H9 (cell line): ENCODE results near the gene KCNG2. TPM values are rescaled to one million over a fixed set of nuclear protein-coding genes. Genes with fewer than 3 reads are reported as not detected.

ENCODE experiments used
- DNase-seq: peaks from one replicate; pipeline ENCODE4 v3.0.0-alpha.2; 2017
- H2AFZ ChIP-seq: one replicate; pipeline ENCODE4 v1.6.1; 2013; ENCODE audit warnings: mild to moderate bottlenecking, low read length, control low read depth, moderate library complexity
- H2AK5ac ChIP-seq: 2 replicates; pipeline ENCODE4 v1.6.1; 2013; ENCODE audit warnings: low read length, control low read depth, mixed read lengths; ENCODE audit not compliant: insufficient read length
- H2BK120ac ChIP-seq: one replicate; pipeline ENCODE4 v1.6.1; 2013; ENCODE audit warnings: low read depth, mild to moderate bottlenecking, low read length, control low read depth, inconsistent platforms; ENCODE audit not compliant: poor library complexity, severe bottlenecking
- H2BK12ac ChIP-seq: 2 replicates; pipeline ENCODE4 v1.6.1; 2013; ENCODE audit warnings: low read length, control low read depth, mixed read lengths, low read depth; ENCODE audit not compliant: insufficient read length
- H2BK15ac ChIP-seq: 2 replicates; pipeline ENCODE4 v1.6.1; 2013; ENCODE audit warnings: low read depth, low read length, control low read depth
- H2BK20ac ChIP-seq: one replicate; pipeline ENCODE4 v1.6.1; 2013; ENCODE audit warnings: low read depth, mild to moderate bottlenecking, low read length, control low read depth, inconsistent platforms; ENCODE audit not compliant: poor library complexity, severe bottlenecking
- H2BK5ac ChIP-seq: 2 replicates; pipeline ENCODE4 v1.6.1; 2013; ENCODE audit warnings: low read length, control low read depth, mixed read lengths; ENCODE audit not compliant: insufficient read length
- H3K14ac ChIP-seq: 2 replicates; pipeline ENCODE4 v1.6.1; 2013; ENCODE audit warnings: low read length, control low read depth; ENCODE audit not compliant: insufficient read depth
- H3K18ac ChIP-seq: 2 replicates; pipeline ENCODE4 v1.6.1; 2013; ENCODE audit warnings: low read depth, mild to moderate bottlenecking, mixed read lengths, low read length, control low read depth; ENCODE audit not compliant: insufficient read length
- H3K23ac ChIP-seq: 2 replicates; pipeline ENCODE4 v1.6.1; 2013; ENCODE audit warnings: low read length, control low read depth, mixed read lengths, low read depth; ENCODE audit not compliant: insufficient read length
- H3K23me2 ChIP-seq: 2 replicates; pipeline ENCODE4 v1.6.1; 2013; ENCODE audit warnings: low read depth, mild to moderate bottlenecking, mixed read lengths, low read length, control low read depth; ENCODE audit not compliant: insufficient read length, poor library complexity, severe bottlenecking
- H3K27ac ChIP-seq: 2 replicates; pipeline ENCODE4 v1.5.1; 2013; ENCODE audit warnings: low read length, control low read depth, mixed read lengths, low read depth; ENCODE audit not compliant: insufficient read length
- H3K27me3 ChIP-seq: 2 replicates; pipeline ENCODE4 v1.6.1; 2013; ENCODE audit warnings: low read length, control low read depth, inconsistent platforms; ENCODE audit not compliant: insufficient read depth
- H3K4ac ChIP-seq: 2 replicates; pipeline ENCODE4 v1.6.1; 2013; ENCODE audit warnings: low read depth, mild to moderate bottlenecking, control low read depth, inconsistent platforms, low read length, moderate library complexity
- H3K4me1 ChIP-seq: 2 replicates; pipeline ENCODE4 v1.6.1; 2013; ENCODE audit warnings: low read length, control low read depth, inconsistent platforms; ENCODE audit not compliant: insufficient read depth
- H3K4me2 ChIP-seq: 2 replicates; pipeline ENCODE4 v1.6.1; 2013; ENCODE audit warnings: low read length, control low read depth, mixed read lengths; ENCODE audit not compliant: insufficient read length, insufficient read depth
- H3K56ac ChIP-seq: 2 replicates; pipeline ENCODE4 v1.6.1; 2013; ENCODE audit warnings: low read depth, mild to moderate bottlenecking, mixed read lengths, low read length, control low read depth; ENCODE audit not compliant: insufficient read length
- H3K79me1 ChIP-seq: 2 replicates; pipeline ENCODE4 v1.6.1; 2013; ENCODE audit warnings: low read depth, mild to moderate bottlenecking, moderate library complexity, low read length, control low read depth, inconsistent platforms; ENCODE audit not compliant: insufficient read depth, poor library complexity, severe bottlenecking
- H3K79me2 ChIP-seq: 2 replicates; pipeline ENCODE4 v1.6.1; 2013; ENCODE audit warnings: low read length, control low read depth, inconsistent platforms; ENCODE audit not compliant: insufficient read depth
- H3K9ac ChIP-seq: 2 replicates; pipeline ENCODE4 v1.6.1; 2013; ENCODE audit warnings: low read length, control low read depth, mixed read lengths; ENCODE audit not compliant: insufficient read length; ENCODE audit errors: extremely low read depth
- H3K9me3 ChIP-seq: one replicate; pipeline ENCODE4 v1.6.1; 2013; ENCODE audit warnings: low read depth, low read length, inconsistent platforms; ENCODE audit not compliant: control insufficient read depth
- H3T11ph ChIP-seq: one replicate; pipeline ENCODE4 v1.6.1; 2013; ENCODE audit warnings: mild to moderate bottlenecking, low read length, control low read depth, inconsistent platforms
- H4K20me1 ChIP-seq: one replicate; pipeline ENCODE4 v1.6.1; 2013; ENCODE audit not compliant: control insufficient read depth, insufficient read length, insufficient read depth
- H4K5ac ChIP-seq: 2 replicates; pipeline ENCODE4 v1.6.1; 2013; ENCODE audit warnings: low read depth, mild to moderate bottlenecking, mixed read lengths, low read length, control low read depth; ENCODE audit not compliant: insufficient read length
- H4K8ac ChIP-seq: replicated peaks from 2 replicates; pipeline ENCODE4 v1.6.1; 2013; ENCODE audit warnings: low read length, control low read depth, mixed read lengths, low read depth; ENCODE audit not compliant: insufficient read length
- H4K91ac ChIP-seq: 2 replicates; pipeline ENCODE4 v1.6.1; 2013; ENCODE audit warnings: low read depth, mild to moderate bottlenecking, moderate library complexity, mixed read lengths, low read length, control low read depth; ENCODE audit not compliant: insufficient read length
- H3K27ac Mint-ChIP-seq, 3 experiments: 2 replicates in 2 of 3; 3 replicates in 1 of 3; pipeline ENCODE4 v1.8.0; 2020 to 2021; ENCODE audit warnings: mixed read lengths in 3 of 3, mild to moderate bottlenecking in 1 of 3, moderate library complexity in 1 of 3
- H3K27me3 Mint-ChIP-seq: 2 replicates; pipeline ENCODE4 v1.8.0; 2021; ENCODE audit warnings: low read depth, mild to moderate bottlenecking, moderate library complexity, mixed read lengths
- H3K36me3 Mint-ChIP-seq, 3 experiments: 2 replicates in 2 of 3; 3 replicates in 1 of 3; pipeline ENCODE4 v1.8.0; 2020 to 2021; ENCODE audit warnings: low read depth in 3 of 3, mixed read lengths in 3 of 3; ENCODE audit not compliant: insufficient read depth in 1 of 3
- H3K4me1 Mint-ChIP-seq, 2 experiments: 2 replicates each; pipeline ENCODE4 v1.8.0; 2020; ENCODE audit warnings: mixed read lengths in 2 of 2
- H3K4me3 Mint-ChIP-seq, 2 experiments: 2 replicates in 1 of 2; 3 replicates in 1 of 2; pipeline ENCODE4 v1.8.0; 2020 to 2021; ENCODE audit warnings: mild to moderate bottlenecking in 2 of 2, mixed read lengths in 2 of 2, moderate library complexity in 1 of 2
- H3K9me3 Mint-ChIP-seq, 2 experiments: 2 replicates in 1 of 2; 3 replicates in 1 of 2; pipeline ENCODE4 v1.8.0; 2020; ENCODE audit warnings: mild to moderate bottlenecking in 2 of 2, mixed read lengths in 2 of 2, moderate library complexity in 1 of 2
- WGBS: extraction: QIAGEN DNeasy Blood & Tissue Kit; methylation state at CpG from one replicate; pipeline ENCODE4 v1.1.7; 2013; ENCODE audit warnings: missing lambda C conversion rate, low lambda C conversion rate, mixed read lengths; ENCODE audit not compliant: insufficient read length; ENCODE audit errors: extremely low coverage; 5-methylcytosine and 5-hydroxymethylcytosine counted together
- total RNA-seq: library from RNA; stranded (reverse); gene quantifications from 2 replicates; pipeline ENCODE4 v1.2.1, GENCODE V29; 2021
- TF ChIP-seq, protein P1 (sequence below): fragments of 200-600 bp; sonication (generic); conservative IDR thresholded peaks from 3 replicates; pipeline ENCODE4 v1.8.0; 2021; ENCODE audit warnings: antibody characterized with exemption, mild to moderate bottlenecking

The KCNG2 gene
- total RNA-seq, 1 experiment from 2014 or later, result 0.15 TPM

DNA sequence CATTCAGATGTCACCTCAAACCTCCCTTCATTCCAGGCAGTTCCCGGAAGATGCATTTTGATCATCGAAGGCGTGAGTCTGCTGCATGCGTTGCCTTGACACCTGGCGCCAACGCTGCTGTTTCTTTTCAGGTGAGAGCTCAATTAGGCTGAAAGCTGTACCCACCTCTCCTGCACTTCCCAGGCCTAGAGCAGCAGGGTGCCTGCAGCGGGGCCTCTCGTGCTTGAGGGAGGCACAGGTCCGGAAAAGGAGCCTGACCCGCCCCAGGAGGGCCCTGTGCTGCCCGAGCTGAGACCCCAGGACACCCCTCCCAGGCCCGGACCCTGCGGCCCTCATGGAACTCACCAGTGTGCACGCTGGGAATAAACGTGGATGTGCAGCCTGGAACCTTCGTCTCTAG is 31.4 kb upstream of the KCNG2 start:
- H3K9me3 ChIP-seq, result no peaks in the 10 kb centered on the region
- H3K27ac ChIP-seq, result no peak overlapping the region
- peaks cover 0 to 2% (median 2%) of the 10 kb centered on the region in 3 experiments; a peak in 2 of 7 replicates for H3K36me3 Mint-ChIP-seq
- no peak overlapping the region for H3K4ac ChIP-seq
- no peak overlapping the region for H3K27ac Mint-ChIP-seq
- H4K8ac ChIP-seq, result no peak overlapping the region
- no peak overlapping the region for H2BK20ac ChIP-seq
- no peaks in the 10 kb centered on the region for H3K79me2 ChIP-seq
- H4K91ac ChIP-seq, result no peak overlapping the region
- H2BK5ac ChIP-seq, result no peak overlapping the region
- H3K9ac ChIP-seq, result no peak overlapping the region
- H4K20me1 ChIP-seq, result no peaks in the 10 kb centered on the region
- no peak overlapping the region for H3K14ac ChIP-seq
- H2AFZ ChIP-seq, result no peak overlapping the region
- WGBS, result no CpG with 5 or more reads among the region's 16 CpGs
- DNase-seq, result no peak
- H3K4me1 Mint-ChIP-seq, result no peaks in the 10 kb centered on the region
- no peaks in the 10 kb centered on the region for H3K4me1 ChIP-seq
- no peaks in the 10 kb centered on the region for H3K23me2 ChIP-seq
- no peak overlapping the region for H2BK15ac ChIP-seq
- no peak overlapping the region for H3T11ph ChIP-seq
- TF ChIP-seq, protein P1, sequence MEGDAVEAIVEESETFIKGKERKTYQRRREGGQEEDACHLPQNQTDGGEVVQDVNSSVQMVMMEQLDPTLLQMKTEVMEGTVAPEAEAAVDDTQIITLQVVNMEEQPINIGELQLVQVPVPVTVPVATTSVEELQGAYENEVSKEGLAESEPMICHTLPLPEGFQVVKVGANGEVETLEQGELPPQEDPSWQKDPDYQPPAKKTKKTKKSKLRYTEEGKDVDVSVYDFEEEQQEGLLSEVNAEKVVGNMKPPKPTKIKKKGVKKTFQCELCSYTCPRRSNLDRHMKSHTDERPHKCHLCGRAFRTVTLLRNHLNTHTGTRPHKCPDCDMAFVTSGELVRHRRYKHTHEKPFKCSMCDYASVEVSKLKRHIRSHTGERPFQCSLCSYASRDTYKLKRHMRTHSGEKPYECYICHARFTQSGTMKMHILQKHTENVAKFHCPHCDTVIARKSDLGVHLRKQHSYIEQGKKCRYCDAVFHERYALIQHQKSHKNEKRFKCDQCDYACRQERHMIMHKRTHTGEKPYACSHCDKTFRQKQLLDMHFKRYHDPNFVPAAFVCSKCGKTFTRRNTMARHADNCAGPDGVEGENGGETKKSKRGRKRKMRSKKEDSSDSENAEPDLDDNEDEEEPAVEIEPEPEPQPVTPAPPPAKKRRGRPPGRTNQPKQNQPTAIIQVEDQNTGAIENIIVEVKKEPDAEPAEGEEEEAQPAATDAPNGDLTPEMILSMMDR, result no peak
- H3K56ac ChIP-seq, result no peak overlapping the region
- no peaks in the 10 kb centered on the region for H3K27me3 ChIP-seq
- H3K4me3 Mint-ChIP-seq, result no peak overlapping the region
- peaks cover 26 to 39% of the 10 kb centered on the region in 2 experiments for H3K9me3 Mint-ChIP-seq
- no peak overlapping the region for H2AK5ac ChIP-seq
- H4K5ac ChIP-seq, result no peak overlapping the region
- no peaks in the 10 kb centered on the region for H3K79me1 ChIP-seq
- no peak overlapping the region for H2BK12ac ChIP-seq
- no peak overlapping the region for H2BK120ac ChIP-seq
- H3K4me2 ChIP-seq, result no peak overlapping the region
- no peak overlapping the region for H3K23ac ChIP-seq
- no peak overlapping the region for H3K18ac ChIP-seq
- peaks cover 37% of the 10 kb centered on the region for H3K27me3 Mint-ChIP-seq
